ENCODE results near the gene ADAT3. TPM values are rescaled to one million over a fixed set of nuclear protein-coding genes. Genes with fewer than 3 reads are reported as not detected.

ADAT3 gene
- total RNA-seq = 10 to 100 TPM; 13.3 to 15.5 TPM

GRCh38 chr19:1905110-1905862, at the start of gene ADAT3, which contains the start of gene SCAMP4:
ADAT3 (plus strand) TSS chr19:1905399; CDS start chr19:1912048, 6,649 bp downstream.
SCAMP4 (plus strand) TSS chr19:1905399; CDS start chr19:1915020, 9,621 bp downstream.
- Mint-ChIP-seq H3K9me3 (no peaks in the 10 kb centered on the region), H3K4me1 (peaks cover 47% of the 10 kb centered on the region), H3K27me3 (no peaks in the 10 kb centered on the region), H3K27ac (peak within 1 kb of the TSS; percentile 84), H3K4me3 (peak within 1 kb of the TSS; percentile 94), H3K36me3 (ENCODE audit: low read depth) (peaks cover 8% of the 10 kb centered on the region)
- ChIA-PET POLR2A (interaction anchor here (0.7 to 1.9 kb wide), 8 partner anchors 8 to 48 kb away, joined by 3 to 9 read pairs (median 6); no protein-coding TSS in a partner anchor), CTCF (interaction anchor here (1.1 to 1.5 kb wide), 3 partner anchors 8 to 41 kb away, joined by 3 to 6 read pairs (median 3); no protein-coding TSS in a partner anchor)
- peak; percentile 99 for DNase-seq

GRCh38 chr19:1855828-1856255, 49.4 kb upstream of the ADAT3 start:
- no peaks in the 10 kb centered on the region for H3K9me3 Mint-ChIP-seq
- peaks cover 58% of the 10 kb centered on the region for H3K4me1 Mint-ChIP-seq
- H3K27me3 Mint-ChIP-seq = no peaks in the 10 kb centered on the region
- peaks cover 4% of the 10 kb centered on the region for H3K36me3 Mint-ChIP-seq (ENCODE audit: low read depth)
- peak overlapping the region; percentile 80 for H3K4me3 Mint-ChIP-seq
- ChIA-PET CTCF (interaction anchor here (0.6 to 1.4 kb wide), 4 partner anchors 9 to 30 kb away, joined by 3 to 4 read pairs (median 3); no protein-coding TSS in a partner anchor), POLR2A (interaction anchor here (0.7 to 2.8 kb wide), 14 partner anchors 9 to 446 kb away, joined by 3 to 10 read pairs (median 5); partner anchors contain the start of genes ADAT3 and SCAMP4)
- peak overlapping the region; percentile 96 for H3K27ac Mint-ChIP-seq
- DNase-seq = peak; percentile 59

GRCh38 chr19:1856345-1856697, 48.9 kb upstream of the ADAT3 start:
- ChIA-PET CTCF (interaction anchor here (1.3 kb wide), 1 partner anchor 30 kb away, joined by 3 read pairs; no protein-coding TSS in a partner anchor), POLR2A (interaction anchor here (0.7 to 2.8 kb wide), 13 partner anchors 8 to 446 kb away, joined by 3 to 10 read pairs (median 6); partner anchors contain the start of genes ADAT3 and SCAMP4)
- no peak for DNase-seq
- H3K36me3 Mint-ChIP-seq (ENCODE audit: low read depth) = peaks cover 4% of the 10 kb centered on the region
- peak overlapping the region; percentile 96 for H3K27ac Mint-ChIP-seq
- H3K27me3 Mint-ChIP-seq = no peaks in the 10 kb centered on the region
- H3K4me3 Mint-ChIP-seq = peak overlapping the region; percentile 80
- peaks cover 58% of the 10 kb centered on the region for H3K4me1 Mint-ChIP-seq
- no peaks in the 10 kb centered on the region for H3K9me3 Mint-ChIP-seq

- H3K9me3 Mint-ChIP-seq = no peaks in the 10 kb centered on the region
- peak overlapping the region; percentile 80 for H3K4me3 Mint-ChIP-seq
- no peaks in the 10 kb centered on the region for H3K27me3 Mint-ChIP-seq
- CTCF ChIA-PET = interaction anchor here (1.3 kb wide), 1 partner anchor 31 kb away, joined by 3 read pairs; no protein-coding TSS in a partner anchor
- DNase-seq = peak; percentile 59
- peak overlapping the region; percentile 96 for H3K27ac Mint-ChIP-seq
- H3K36me3 Mint-ChIP-seq (ENCODE audit: low read depth) = peaks cover 4% of the 10 kb centered on the region
- peaks cover 62% of the 10 kb centered on the region for H3K4me1 Mint-ChIP-seq
- POLR2A ChIA-PET = interaction anchor here (0.7 to 2.8 kb wide), 16 partner anchors 8 to 588 kb away, joined by 3 to 11 read pairs (median 6); partner anchors contain the start of genes ADAT3, CIRBP and SCAMP4
Measured at GRCh38 chr19:1856698-1857603, 48.2 kb upstream of the ADAT3 start.

- Mint-ChIP-seq H3K27me3 (no peaks in the 10 kb centered on the region), H3K27ac (peak overlapping the region; percentile 78), H3K9me3 (no peaks in the 10 kb centered on the region), H3K4me3 (peak overlapping the region; percentile 65), H3K36me3 (ENCODE audit: low read depth) (peaks cover 7% of the 10 kb centered on the region), H3K4me1 (peaks cover 60% of the 10 kb centered on the region)
- POLR2A ChIA-PET = interaction anchor here (0.7 to 2.8 kb wide), 8 partner anchors 11 to 589 kb away, joined by 3 to 11 read pairs (median 6); partner anchors contain the start of genes ADAT3, CIRBP and SCAMP4
- no peak for DNase-seq
- CTCF ChIA-PET = no interaction called here
Measured at GRCh38 chr19:1857648-1858326, 47.4 kb upstream of the ADAT3 start.

GRCh38 chr19:1858412-1859081, 46.7 kb upstream of the ADAT3 start:
- Mint-ChIP-seq H3K27ac (peak overlapping the region; percentile 65), H3K9me3 (no peaks in the 10 kb centered on the region), H3K27me3 (no peaks in the 10 kb centered on the region), H3K4me1 (peaks cover 54% of the 10 kb centered on the region), H3K36me3 (ENCODE audit: low read depth) (peaks cover 2% of the 10 kb centered on the region), H3K4me3 (peak overlapping the region; percentile 39)
- ChIA-PET POLR2A (interaction anchor here (0.7 to 2.3 kb wide), 6 partner anchors 12 to 589 kb away, joined by 3 to 11 read pairs (median 6); partner anchors contain the start of genes ADAT3, CIRBP and SCAMP4), CTCF (no interaction called here)
- no peak for DNase-seq

- Mint-ChIP-seq H3K27me3 (no peaks in the 10 kb centered on the region), H3K36me3 (ENCODE audit: low read depth) (peaks cover 2% of the 10 kb centered on the region), H3K4me3 (no peak overlapping the region), H3K4me1 (peaks cover 52% of the 10 kb centered on the region), H3K27ac (peak overlapping the region; percentile 49), H3K9me3 (no peaks in the 10 kb centered on the region)
- POLR2A ChIA-PET = no interaction called here
- CTCF ChIA-PET = no interaction called here
- DNase-seq = no peak
Measured at GRCh38 chr19:1859331-1859781, 45.8 kb upstream of the ADAT3 start.

- ChIA-PET POLR2A (interaction anchor here (1.1 to 1.3 kb wide), 2 partner anchors 15 to 24 kb away, joined by 4 read pairs; no protein-coding TSS in a partner anchor), CTCF (no interaction called here)
- H3K9me3 Mint-ChIP-seq = no peaks in the 10 kb centered on the region
- H3K27me3 Mint-ChIP-seq = no peaks in the 10 kb centered on the region
- H3K4me3 Mint-ChIP-seq = peak overlapping the region; percentile 7
- peaks cover 45% of the 10 kb centered on the region for H3K4me1 Mint-ChIP-seq
- peak; percentile 45 for DNase-seq
- no peak overlapping the region for H3K27ac Mint-ChIP-seq
- peaks cover 2% of the 10 kb centered on the region for H3K36me3 Mint-ChIP-seq (ENCODE audit: low read depth)
Measured at GRCh38 chr19:1860042-1860775, 45.0 kb upstream of the ADAT3 start.

- H3K4me1 Mint-ChIP-seq = peaks cover 46% of the 10 kb centered on the region
- no peaks in the 10 kb centered on the region for H3K9me3 Mint-ChIP-seq
- H3K4me3 Mint-ChIP-seq = peak overlapping the region; percentile 93
- H3K27ac Mint-ChIP-seq = peak overlapping the region; percentile 21
- no peaks in the 10 kb centered on the region for H3K27me3 Mint-ChIP-seq
- DNase-seq = no peak
- ChIA-PET POLR2A (interaction anchor here (1.1 to 1.3 kb wide), 2 partner anchors 14 to 23 kb away, joined by 4 read pairs; no protein-coding TSS in a partner anchor), CTCF (no interaction called here)
- peaks cover 2% of the 10 kb centered on the region for H3K36me3 Mint-ChIP-seq (ENCODE audit: low read depth)
Measured at GRCh38 chr19:1860821-1861598, 44.2 kb upstream of the ADAT3 start.

- Mint-ChIP-seq H3K9me3 (no peaks in the 10 kb centered on the region), H3K36me3 (ENCODE audit: low read depth) (peaks cover 2% of the 10 kb centered on the region), H3K27ac (peak overlapping the region; percentile 87), H3K4me3 (peak overlapping the region; percentile 93), H3K27me3 (no peaks in the 10 kb centered on the region), H3K4me1 (peaks cover 43% of the 10 kb centered on the region)
- ChIA-PET POLR2A (no interaction called here), CTCF (no interaction called here)
- DNase-seq = no peak
Measured at GRCh38 chr19:1861599-1862031, 43.6 kb upstream of the ADAT3 start.
